Measurements from ENCODE around the gene DCDC2C.

Gene DCDC2C

GRCh38 chr2:3747826-3748225, 44.5 kb downstream of the DCDC2C start:
- DNase-seq: no peak

GRCh38 chr2:3749201-3749600, 45.8 kb downstream of the DCDC2C start:
- no peak for DNase-seq

GRCh38 chr2:3751251-3751650, 47.9 kb downstream of the DCDC2C start:
- DNase-seq: no peak

- DNase-seq: no peak
Observed at GRCh38 chr2:3751806-3752205, 48.4 kb downstream of the DCDC2C start.

- no peak for DNase-seq
Observed at GRCh38 chr2:3752376-3752775, 49.0 kb downstream of the DCDC2C start.

GRCh38 chr2:3753561-3753960, 50.2 kb downstream of the DCDC2C start:
- DNase-seq: no peak

GRCh38 chr2:3754280-3754679, 50.9 kb downstream of the DCDC2C start:
- no peak for DNase-seq

- no peak for DNase-seq
Observed at GRCh38 chr2:3754795-3755194, 51.4 kb downstream of the DCDC2C start.

- DNase-seq: no peak
Observed at GRCh38 chr2:3755277-3755676, 51.9 kb downstream of the DCDC2C start.

- peak; percentile 18 for DNase-seq
Observed at GRCh38 chr2:3756306-3756705, 52.9 kb downstream of the DCDC2C start.

- DNase-seq: no peak
Observed at GRCh38 chr2:3758906-3759305, 55.5 kb downstream of the DCDC2C start.

- DNase-seq: no peak
Observed at GRCh38 chr2:3759331-3759730, 56.0 kb downstream of the DCDC2C start.

GRCh38 chr2:3759761-3760160, 56.4 kb downstream of the DCDC2C start:
- DNase-seq: no peak

GRCh38 chr2:3761272-3761671, 57.9 kb downstream of the DCDC2C start:
- DNase-seq: no peak

- DNase-seq: no peak
Observed at GRCh38 chr2:3762771-3763447, 59.5 kb downstream of the DCDC2C start.

GRCh38 chr2:3766824-3767223, 63.4 kb downstream of the DCDC2C start:
- no peak for DNase-seq

- DNase-seq: no peak
Observed at GRCh38 chr2:3768960-3769765, 65.8 kb downstream of the DCDC2C start.

- DNase-seq: no peak
Observed at GRCh38 chr2:3769766-3770165, 66.4 kb downstream of the DCDC2C start.

- DNase-seq: no peak
Observed at GRCh38 chr2:3770724-3771415, 67.5 kb downstream of the DCDC2C start.

- no peak for DNase-seq
Observed at GRCh38 chr2:3771576-3771975, 68.2 kb downstream of the DCDC2C start.

GRCh38 chr2:3774336-3774735, 71.0 kb downstream of the DCDC2C start:
- DNase-seq: no peak

- no peak for DNase-seq
Observed at GRCh38 chr2:3776311-3776710, 72.9 kb downstream of the DCDC2C start.

GRCh38 chr2:3777966-3778365, 74.6 kb downstream of the DCDC2C start:
- DNase-seq: no peak

Measured in eye (tissue), 1 donor.